ENCODE data around the gene SHOC2. TPM values are rescaled to one million over a fixed set of nuclear protein-coding genes. Genes with fewer than 3 reads are reported as not detected.

The SHOC2 gene
- total and polyA plus RNA-seq, 7 donors, result 20.0 to 45.8 (median 35.4) TPM

DNA sequence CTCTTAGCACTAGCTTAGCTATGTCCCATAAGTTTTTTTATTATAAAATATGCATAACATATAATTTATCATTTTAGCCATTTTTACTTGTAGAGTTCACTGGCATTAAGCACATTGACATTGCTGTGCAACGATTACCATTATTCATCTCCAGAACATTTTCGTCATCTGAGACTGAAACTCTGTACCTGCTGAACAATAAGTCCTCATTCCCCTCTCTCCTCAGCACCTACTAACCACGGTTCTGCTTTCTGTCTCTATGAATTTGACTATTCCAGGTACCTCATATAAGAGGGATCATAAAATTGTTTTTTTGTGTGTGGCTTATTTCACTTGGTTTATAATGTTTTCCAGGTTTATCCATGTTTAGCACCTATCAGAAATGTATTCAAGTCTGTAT lies 64.1 kb downstream of the SHOC2 start:
- H3K27ac ChIP-seq, result no peak overlapping the region
- TF ChIP-seq CTCF (IDR thresholded peaks at IDR 0.05), result no peak
- no peaks in the 10 kb centered on the region for H3K36me3 ChIP-seq (ENCODE audit: insufficient read depth in 1 of 2, low read depth in 1 of 2)
- DNase-seq, result no peak
- peaks cover 9% of the 10 kb centered on the region for H3K4me1 ChIP-seq
- no peak overlapping the region for H3K4me3 ChIP-seq
- no peaks in the 10 kb centered on the region for H3K27me3 ChIP-seq (ENCODE audit: insufficient read depth in 3 of 3, low read length in 2 of 3)
- no peaks in the 10 kb centered on the region for H3K9me3 ChIP-seq
- no peak for ATAC-seq
- WGBS, 3 donors, result 88 to 94% (median 93%) methylated on average over 3 of the region's 3 CpGs
- intact Hi-C loops (cut with DNase I), result loop anchor here in 1 of 2 donors (10.0 kb wide), 1 partner anchor 49 kb away; no protein-coding TSS in a partner anchor

DNA sequence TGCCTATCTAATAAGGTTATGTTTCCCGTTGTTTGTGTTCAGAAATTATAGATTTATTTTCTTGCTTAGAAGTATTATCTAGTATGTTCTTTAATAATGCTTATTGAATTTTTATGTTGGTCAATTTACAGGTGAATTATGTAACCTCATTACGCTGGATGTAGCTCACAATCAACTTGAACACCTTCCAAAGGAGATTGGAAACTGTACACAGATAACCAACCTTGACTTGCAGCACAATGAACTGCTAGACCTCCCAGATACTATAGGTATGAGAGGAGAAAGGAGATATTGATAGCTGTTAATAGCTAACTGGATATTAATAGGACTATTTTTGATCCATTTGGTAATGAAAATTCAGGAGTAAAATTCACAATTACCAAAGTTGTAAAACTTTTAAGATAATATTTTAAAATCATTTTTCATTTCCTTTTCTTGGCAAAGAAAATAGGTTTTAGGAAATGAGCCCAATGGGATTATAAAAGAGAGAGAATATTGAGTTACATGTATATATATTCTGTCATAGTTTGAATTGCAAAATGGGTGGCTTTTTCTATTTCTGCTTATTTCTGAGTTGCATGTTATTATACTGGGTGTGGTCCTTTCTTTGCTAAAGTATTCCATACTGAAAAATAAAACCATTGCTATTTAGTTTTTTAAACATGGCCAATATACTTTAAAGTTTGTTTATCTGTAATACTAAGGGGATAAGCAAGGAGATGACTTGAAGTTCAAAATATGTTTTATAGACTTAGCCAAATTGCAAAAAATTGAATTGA lies 66.3 kb downstream of the SHOC2 start:
- no peak overlapping the region for H3K4me3 ChIP-seq
- TF ChIP-seq CTCF (IDR thresholded peaks at IDR 0.05), result no peak
- WGBS, 3 donors, result 82 to 85% (median 83%) methylated on average over 2 of the region's 2 CpGs
- no peaks in the 10 kb centered on the region for H3K36me3 ChIP-seq (ENCODE audit: insufficient read depth in 1 of 2, low read depth in 1 of 2)
- no peaks in the 10 kb centered on the region for H3K27me3 ChIP-seq (ENCODE audit: insufficient read depth in 3 of 3, low read length in 2 of 3)
- no peaks in the 10 kb centered on the region for H3K4me1 ChIP-seq
- no peaks in the 10 kb centered on the region for H3K9me3 ChIP-seq
- intact Hi-C loops (cut with DNase I), result loop anchor here in 1 of 2 donors (10.0 kb wide), 1 partner anchor 51 kb away; no protein-coding TSS in a partner anchor
- no peak for ATAC-seq
- DNase-seq, result no peak
- H3K27ac ChIP-seq, result no peak overlapping the region

DNA sequence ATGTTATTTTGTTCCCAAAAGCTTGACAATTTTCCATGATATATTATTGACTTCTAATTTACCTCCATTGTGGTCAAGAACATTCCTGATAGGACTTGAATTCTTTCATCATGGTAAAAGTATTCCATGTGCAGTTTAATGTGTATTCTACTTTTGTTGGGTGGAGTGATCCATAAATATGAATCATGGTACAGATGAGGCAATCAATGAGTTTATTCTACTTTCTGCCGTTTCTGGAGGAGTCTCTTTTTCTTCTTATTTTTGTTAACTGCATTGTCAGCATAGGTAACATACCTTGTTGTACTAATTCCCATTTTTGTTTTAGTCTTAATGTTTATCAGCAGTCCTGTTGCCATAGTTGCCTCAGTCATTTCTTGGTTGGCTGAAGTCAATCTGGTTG lies 69.6 kb downstream of the SHOC2 start:
- no peaks in the 10 kb centered on the region for H3K9me3 ChIP-seq
- TF ChIP-seq CTCF (IDR thresholded peaks at IDR 0.05), result no peak
- no peak for DNase-seq
- H3K4me3 ChIP-seq, result no peak overlapping the region
- H3K4me1 ChIP-seq, result peaks cover 11% of the 10 kb centered on the region
- WGBS, 3 donors, result 84 to 89% (median 88%) methylated on average over 1 of the region's 1 CpG
- no peaks in the 10 kb centered on the region for H3K27me3 ChIP-seq (ENCODE audit: insufficient read depth in 3 of 3, low read length in 2 of 3)
- ATAC-seq, result no peak
- no peak overlapping the region for H3K27ac ChIP-seq
- intact Hi-C loops (cut with DNase I), result loop anchor here in 1 of 2 donors (10.0 kb wide), 1 partner anchor 54 kb away; no protein-coding TSS in a partner anchor
- no peaks in the 10 kb centered on the region for H3K36me3 ChIP-seq (ENCODE audit: insufficient read depth in 1 of 2, low read depth in 1 of 2)

DNA sequence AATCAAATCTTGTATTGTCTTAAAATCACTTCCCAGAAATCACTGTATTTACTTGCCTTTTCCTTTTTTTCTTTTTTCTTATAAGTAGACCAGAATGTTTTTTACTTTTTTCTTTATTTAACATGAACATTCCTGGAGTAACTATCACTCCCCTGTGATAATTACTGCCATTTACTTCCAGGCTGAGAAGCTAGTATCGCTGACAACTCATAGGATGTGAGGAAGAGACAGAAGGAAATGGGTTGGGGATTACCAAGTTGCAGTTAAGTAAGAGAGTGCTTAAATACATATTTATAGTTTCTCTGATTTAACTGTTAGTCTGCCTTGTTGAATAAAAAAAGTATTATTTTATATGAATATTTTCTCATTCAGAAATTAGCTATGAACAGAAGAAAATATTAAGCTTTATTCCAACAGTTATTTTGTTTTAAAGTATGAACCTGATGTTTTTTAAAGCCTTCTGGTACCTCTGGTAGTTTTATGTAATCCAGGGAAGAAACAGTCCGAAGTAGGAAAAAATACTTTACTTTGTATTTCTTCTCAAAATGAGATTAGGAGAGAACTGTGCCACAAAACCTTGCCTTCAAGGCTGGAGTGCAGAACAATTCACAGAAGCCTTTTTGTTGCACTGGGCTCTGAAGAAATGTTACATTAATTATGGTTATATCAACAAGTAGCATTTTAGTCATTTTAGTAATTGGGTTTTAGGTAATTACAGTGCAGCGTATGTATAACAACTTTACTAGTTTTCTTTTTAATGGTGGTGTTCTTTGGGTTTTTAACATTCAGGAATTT lies 72.8 kb downstream of the SHOC2 start:
- TF ChIP-seq CTCF (IDR thresholded peaks at IDR 0.05), result no peak
- Histone ChIP-seq H3K4me3 (no peak overlapping the region), H3K27ac (no peak overlapping the region), H3K4me1 (peaks cover 11% of the 10 kb centered on the region), H3K9me3 (no peaks in the 10 kb centered on the region), H3K36me3 (ENCODE audit: insufficient read depth in 1 of 2, low read depth in 1 of 2) (no peaks in the 10 kb centered on the region), H3K27me3 (ENCODE audit: insufficient read depth in 3 of 3, low read length in 2 of 3) (no peaks in the 10 kb centered on the region)
- 91 to 94% (median 94%) methylated on average over 3 of the region's 3 CpGs for WGBS, 3 donors
- ATAC-seq (no peak), DNase-seq (no peak)
- intact Hi-C loops (cut with DNase I), result no loop called here
